ENCODE data around the gene TSPO2. TPM values are rescaled to one million over a fixed set of nuclear protein-coding genes. Genes with fewer than 3 reads are reported as not detected.

TSPO2 gene, protein sequence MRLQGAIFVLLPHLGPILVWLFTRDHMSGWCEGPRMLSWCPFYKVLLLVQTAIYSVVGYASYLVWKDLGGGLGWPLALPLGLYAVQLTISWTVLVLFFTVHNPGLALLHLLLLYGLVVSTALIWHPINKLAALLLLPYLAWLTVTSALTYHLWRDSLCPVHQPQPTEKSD
- polyA plus RNA-seq (not detected in 3 replicates), polyA minus RNA-seq (not detected in 3 replicates)
- not detected for polyA plus RNA-seq (2011; ENCODE audit: low read depth)
- polyA plus RNA-seq (2011; cell fraction: cytosol; rRNA removed), result not detected in 2 replicates
- polyA plus RNA-seq (2011; cell fraction: nucleus; rRNA removed), result not detected in 2 replicates
- polyA plus RNA-seq (2012; ENCODE audit: low replicate concordance), result not detected in 2 replicates
- polyA minus RNA-seq (2011; cell fraction: cytosol; rRNA and poly(A)+ RNA removed), result not detected
- polyA minus RNA-seq (2011; cell fraction: nucleus; rRNA and poly(A)+ RNA removed), result not detected in 2 replicates

DNA sequence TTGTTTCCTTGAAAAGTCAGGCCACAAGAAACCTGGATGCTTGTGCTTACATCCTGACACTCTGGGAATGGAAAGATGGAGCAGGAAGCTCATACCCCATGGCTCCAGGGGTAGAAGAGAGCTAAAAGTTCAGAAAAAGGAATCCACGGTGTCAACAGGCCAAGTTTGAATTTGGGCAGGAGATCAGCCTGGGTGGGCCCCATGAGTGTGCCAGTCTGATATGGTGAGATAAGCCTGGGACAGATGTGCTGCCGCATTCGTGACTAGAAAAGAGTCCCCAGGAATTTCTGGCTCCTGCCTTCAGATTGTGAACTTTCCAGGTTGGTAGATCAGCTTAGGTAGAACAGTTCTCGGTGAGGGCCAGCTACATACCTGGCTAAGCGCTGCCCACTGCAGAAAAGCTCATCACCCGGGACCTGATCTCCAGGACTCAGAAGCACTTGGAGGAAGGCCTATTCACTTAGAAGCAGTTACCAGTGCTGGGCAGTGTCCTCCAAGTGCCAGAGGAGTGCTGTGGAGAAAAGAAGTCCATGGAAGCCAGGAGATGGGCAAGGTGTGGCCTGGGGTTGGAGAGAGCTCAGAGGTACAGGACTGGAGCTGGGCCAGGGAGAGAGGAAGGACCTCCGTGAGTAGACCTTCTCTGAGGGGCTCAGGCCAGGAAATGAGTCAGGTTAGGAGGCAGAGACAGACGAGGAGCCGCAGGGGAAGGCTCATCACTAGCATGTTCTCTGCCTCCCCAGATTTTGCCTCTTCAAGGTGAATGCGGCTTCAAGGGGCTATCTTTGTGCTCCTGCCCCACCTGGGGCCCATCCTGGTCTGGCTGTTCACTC is at the start of gene TSPO2:
TSPO2 (plus strand) TSS at position 242 of the 830 bp plus-strand sequence; CDS start at position 761, 519 bp downstream.
- Histone ChIP-seq H3K9ac (ENCODE audit: control insufficient read depth, extremely low read depth, insufficient read depth, low read length) (no peak within 1 kb of the TSS), H3K79me2 (ENCODE audit: control insufficient read depth, insufficient read depth, low read length) (no peaks in the 10 kb centered on the region), H3K4me2 (ENCODE audit: control insufficient read depth, extremely low read depth, insufficient read depth, low read depth, low read length) (no peak within 1 kb of the TSS), H2AFZ (ENCODE audit: control insufficient read depth, low read length) (no peak within 1 kb of the TSS), H3K27me3 (ENCODE audit: control insufficient read depth, extremely low read depth, insufficient read depth, low read length) (no peaks in the 10 kb centered on the region), H3K27ac (ENCODE audit: control insufficient read depth, insufficient read depth, low read length) (no peak within 1 kb of the TSS), H4K20me1 (ENCODE audit: control insufficient read depth, extremely low read depth, insufficient read depth, low read length) (no peaks in the 10 kb centered on the region), H3K36me3 (ENCODE audit: control insufficient read depth in 2 of 2, extremely low read depth in 1 of 2, insufficient read depth in 2 of 2, low read length in 2 of 2) (no peaks in the 10 kb centered on the region), H3K4me3 (ENCODE audit: control insufficient read depth in 2 of 3, extremely low read depth in 1 of 3, insufficient read depth in 2 of 3, low read depth in 1 of 3, low read length in 3 of 3) (no peak within 1 kb of the TSS), H3K9me3 (ENCODE audit: control insufficient read depth, low read depth, low read length) (no peaks in the 10 kb centered on the region), H3K4me1 (ENCODE audit: control insufficient read depth, extremely low read depth, insufficient read depth, low read length) (peaks cover 26% of the 10 kb centered on the region), H3K9me1 (ENCODE audit: control insufficient read depth, extremely low read depth, insufficient read depth, low read length) (no peaks in the 10 kb centered on the region)
- DNase-seq (ENCODE audit: low read depth, low spot score) (no peak), FAIRE-seq (no peak)
- TF ChIP-seq, protein P1, sequence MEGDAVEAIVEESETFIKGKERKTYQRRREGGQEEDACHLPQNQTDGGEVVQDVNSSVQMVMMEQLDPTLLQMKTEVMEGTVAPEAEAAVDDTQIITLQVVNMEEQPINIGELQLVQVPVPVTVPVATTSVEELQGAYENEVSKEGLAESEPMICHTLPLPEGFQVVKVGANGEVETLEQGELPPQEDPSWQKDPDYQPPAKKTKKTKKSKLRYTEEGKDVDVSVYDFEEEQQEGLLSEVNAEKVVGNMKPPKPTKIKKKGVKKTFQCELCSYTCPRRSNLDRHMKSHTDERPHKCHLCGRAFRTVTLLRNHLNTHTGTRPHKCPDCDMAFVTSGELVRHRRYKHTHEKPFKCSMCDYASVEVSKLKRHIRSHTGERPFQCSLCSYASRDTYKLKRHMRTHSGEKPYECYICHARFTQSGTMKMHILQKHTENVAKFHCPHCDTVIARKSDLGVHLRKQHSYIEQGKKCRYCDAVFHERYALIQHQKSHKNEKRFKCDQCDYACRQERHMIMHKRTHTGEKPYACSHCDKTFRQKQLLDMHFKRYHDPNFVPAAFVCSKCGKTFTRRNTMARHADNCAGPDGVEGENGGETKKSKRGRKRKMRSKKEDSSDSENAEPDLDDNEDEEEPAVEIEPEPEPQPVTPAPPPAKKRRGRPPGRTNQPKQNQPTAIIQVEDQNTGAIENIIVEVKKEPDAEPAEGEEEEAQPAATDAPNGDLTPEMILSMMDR (optimal IDR thresholded peaks at IDR 0.05 in 1 of 3, IDR thresholded peaks at IDR 0.05 in 1 of 3, conservative IDR thresholded peaks at IDR 0.05 in 1 of 3; ENCODE audit: extremely low read depth in 1 of 3, insufficient read depth in 2 of 3, low read length in 3 of 3), result no peak
- no peak for TF ChIP-seq EZH2 (IDR thresholded peaks at IDR 0.05; ENCODE audit: low read length)
- dilution Hi-C loops (cut with MboI; ENCODE audit: extremely low pct_ligation_motif_present, low sequenced_read_pairs), result no loop called here

DNA sequence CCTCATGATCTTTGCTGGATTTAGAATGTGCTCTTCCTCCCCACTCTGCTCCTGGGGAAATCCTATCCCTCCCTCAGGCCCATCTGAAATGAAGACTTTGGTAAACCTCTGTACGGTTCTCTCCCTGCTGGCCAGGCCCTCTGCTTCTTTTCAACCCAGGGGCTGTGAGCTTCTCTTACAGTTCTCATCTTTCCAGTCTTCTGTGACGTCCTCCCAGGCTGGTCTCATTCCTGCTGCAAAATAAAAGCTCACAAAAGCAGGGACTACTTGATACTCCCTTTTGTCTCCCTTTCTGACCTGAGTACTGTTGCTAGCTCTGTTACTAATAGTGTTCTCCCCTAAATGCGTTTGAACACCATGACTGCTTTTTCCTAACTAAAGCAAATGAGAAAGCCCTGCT is 49.5 kb upstream of the TSPO2 start:
- dilution Hi-C loops (cut with MboI; ENCODE audit: extremely low pct_ligation_motif_present, low sequenced_read_pairs), result no loop called here
- Histone ChIP-seq H3K27ac (ENCODE audit: control insufficient read depth, insufficient read depth, low read length) (no peak overlapping the region), H2AFZ (ENCODE audit: control insufficient read depth, low read length) (no peak overlapping the region), H3K9me1 (ENCODE audit: control insufficient read depth, extremely low read depth, insufficient read depth, low read length) (no peaks in the 10 kb centered on the region), H3K79me2 (ENCODE audit: control insufficient read depth, insufficient read depth, low read length) (no peaks in the 10 kb centered on the region), H3K9ac (ENCODE audit: control insufficient read depth, extremely low read depth, insufficient read depth, low read length) (no peak overlapping the region), H3K4me2 (ENCODE audit: control insufficient read depth, extremely low read depth, insufficient read depth, low read depth, low read length) (no peak overlapping the region), H3K27me3 (ENCODE audit: control insufficient read depth, extremely low read depth, insufficient read depth, low read length) (peaks cover 6% of the 10 kb centered on the region), H3K4me1 (ENCODE audit: control insufficient read depth, extremely low read depth, insufficient read depth, low read length) (peaks cover 10% of the 10 kb centered on the region), H3K9me3 (ENCODE audit: control insufficient read depth, low read depth, low read length) (no peaks in the 10 kb centered on the region), H4K20me1 (ENCODE audit: control insufficient read depth, extremely low read depth, insufficient read depth, low read length) (no peaks in the 10 kb centered on the region), H3K4me3 (ENCODE audit: control insufficient read depth in 2 of 3, extremely low read depth in 1 of 3, insufficient read depth in 2 of 3, low read depth in 1 of 3, low read length in 3 of 3) (no peak overlapping the region), H3K36me3 (ENCODE audit: control insufficient read depth in 2 of 2, extremely low read depth in 1 of 2, insufficient read depth in 2 of 2, low read length in 2 of 2) (no peaks in the 10 kb centered on the region)
- FAIRE-seq, result no peak
- TF ChIP-seq, protein P1 (optimal IDR thresholded peaks at IDR 0.05 in 1 of 3, IDR thresholded peaks at IDR 0.05 in 1 of 3, conservative IDR thresholded peaks at IDR 0.05 in 1 of 3; ENCODE audit: extremely low read depth in 1 of 3, insufficient read depth in 2 of 3, low read length in 3 of 3), result no peak
- no peak for TF ChIP-seq EZH2 (IDR thresholded peaks at IDR 0.05; ENCODE audit: low read length)
- DNase-seq (ENCODE audit: low read depth, low spot score), result no peak

Measured in keratinocyte (primary cell).